ENCODE measurements around the gene FTSJ1. TPM values are rescaled to one million over a fixed set of nuclear protein-coding genes. Genes with fewer than 3 reads are reported as not detected.

FTSJ1 gene
- polyA plus RNA-seq, 3 donors, result 36.6 to 44.3 (median 40.4) TPM

GRCh38 chrX:48532161-48532560 lies 56.2 kb downstream of the FTSJ1 start:
- no peak overlapping the region for H3K9ac ChIP-seq (ENCODE audit: insufficient read depth, low read length, poor library complexity, severe bottlenecking)
- no peaks in the 10 kb centered on the region for H4K20me1 ChIP-seq (ENCODE audit: insufficient read depth, low read length)
- H3K27me3 ChIP-seq (ENCODE audit: control insufficient read depth in 2 of 2, insufficient read depth in 2 of 2, low read length in 2 of 2), result no peaks in the 10 kb centered on the region
- peaks cover 0 to 2% (median 1%) of the 10 kb centered on the region in 3 donors for H3K27me3 Mint-ChIP-seq (ENCODE audit: low read depth in 3 of 3)
- H3K9me3 ChIP-seq (replicated peaks in 1 of 2; ENCODE audit: control insufficient read depth in 1 of 2, insufficient read depth in 1 of 2, low read length in 2 of 2), result no peaks in the 10 kb centered on the region
- peaks cover 7 to 18% of the 10 kb centered on the region in 2 donors for H3K36me3 ChIP-seq (replicated peaks in 1 of 2; ENCODE audit: control insufficient read depth in 1 of 2, insufficient read depth in 2 of 2, low read length in 2 of 2)
- H3K4me3 ChIP-seq (replicated peaks in 1 of 3; ENCODE audit: low read depth in 2 of 3, low read length in 3 of 3), result no peak overlapping the region
- no peak overlapping the region for H3K4me2 ChIP-seq (replicated peaks; ENCODE audit: extremely low read depth, low read length, poor library complexity, severe bottlenecking)
- intact Hi-C loops (cut with micrococcal nuclease), result no loop called here
- no peak overlapping the region for H2AFZ ChIP-seq (ENCODE audit: insufficient read depth, low read depth, low read length, poor library complexity, severe bottlenecking)
- peaks cover 0 to 7% (median 0%) of the 10 kb centered on the region in 7 donors for H3K9me3 Mint-ChIP-seq
- DNase-seq, result peak in 2 of 3 donors; percentile 10 to 13
- peaks cover 5 to 11% of the 10 kb centered on the region in 2 donors for H3K4me1 ChIP-seq (ENCODE audit: control insufficient read depth in 1 of 2, insufficient read depth in 2 of 2, low read length in 2 of 2)
- H3K4me3 Mint-ChIP-seq, result no peak overlapping the region
- peak overlapping the region in 1 of 2 donors; percentile 65 for H3K27ac ChIP-seq (ENCODE audit: low read depth in 1 of 2, low read length in 2 of 2)
- peak overlapping the region; percentile 36 to 91 (median 46) for H3K27ac Mint-ChIP-seq
- peaks cover 19% of the 10 kb centered on the region for H3K4me1 Mint-ChIP-seq
- H3K79me2 ChIP-seq (ENCODE audit: insufficient read depth, low read length), result no peaks in the 10 kb centered on the region
- no CpG with 5 or more reads among the region's 1 CpG for WGBS (ENCODE audit: insufficient coverage)
- H3K36me3 Mint-ChIP-seq, result peaks cover 10 to 16% of the 10 kb centered on the region in 2 donors
- TF ChIP-seq CTCF (IDR thresholded peaks at IDR 0.05), result no peak

DNA sequence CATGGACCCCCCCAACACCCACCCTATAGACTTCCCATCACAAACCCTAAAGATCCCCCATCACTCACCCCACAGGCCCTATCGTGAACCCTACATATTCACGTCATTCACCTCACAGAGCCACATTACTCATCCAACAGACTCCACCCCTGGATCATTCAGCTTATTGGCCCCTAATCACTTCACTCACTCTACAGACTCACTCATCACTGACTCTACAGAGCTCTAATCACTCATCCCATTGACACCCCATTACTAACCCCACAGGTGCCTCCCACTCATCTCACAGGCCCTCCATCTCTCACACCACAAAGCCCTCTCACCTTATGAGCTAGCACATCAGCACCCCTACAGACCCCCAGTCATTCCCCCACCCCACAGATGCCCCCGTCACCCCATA lies 57.2 kb downstream of the FTSJ1 start:
- Histone ChIP-seq H3K9me3 (replicated peaks in 1 of 2; ENCODE audit: control insufficient read depth in 1 of 2, insufficient read depth in 1 of 2, low read length in 2 of 2) (no peaks in the 10 kb centered on the region), H3K9ac (ENCODE audit: insufficient read depth, low read length, poor library complexity, severe bottlenecking) (no peak overlapping the region), H2AFZ (ENCODE audit: insufficient read depth, low read depth, low read length, poor library complexity, severe bottlenecking) (no peak overlapping the region), H3K4me3 (replicated peaks in 1 of 3; ENCODE audit: low read depth in 2 of 3, low read length in 3 of 3) (no peak overlapping the region), H3K79me2 (ENCODE audit: insufficient read depth, low read length) (no peaks in the 10 kb centered on the region), H3K36me3 (replicated peaks in 1 of 2; ENCODE audit: control insufficient read depth in 1 of 2, insufficient read depth in 2 of 2, low read length in 2 of 2) (peaks cover 2 to 8% of the 10 kb centered on the region in 2 donors), H4K20me1 (ENCODE audit: insufficient read depth, low read length) (no peaks in the 10 kb centered on the region), H3K4me1 (ENCODE audit: control insufficient read depth in 1 of 2, insufficient read depth in 2 of 2, low read length in 2 of 2) (peaks cover 9 to 20% of the 10 kb centered on the region in 2 donors), H3K27ac (ENCODE audit: low read depth in 1 of 2, low read length in 2 of 2) (no peak overlapping the region), H3K27me3 (ENCODE audit: control insufficient read depth in 2 of 2, insufficient read depth in 2 of 2, low read length in 2 of 2) (no peaks in the 10 kb centered on the region), H3K4me2 (replicated peaks; ENCODE audit: extremely low read depth, low read length, poor library complexity, severe bottlenecking) (no peak overlapping the region)
- no peak overlapping the region for H3K27ac Mint-ChIP-seq
- H3K27me3 Mint-ChIP-seq (ENCODE audit: low read depth in 3 of 3), result peaks cover 0 to 1% (median 0%) of the 10 kb centered on the region in 3 donors
- H3K4me3 Mint-ChIP-seq, result no peak overlapping the region
- H3K4me1 Mint-ChIP-seq, result peaks cover 24% of the 10 kb centered on the region
- intact Hi-C loops (cut with micrococcal nuclease), result no loop called here
- 88% methylated on average over 2 of the region's 3 CpGs for WGBS (ENCODE audit: insufficient coverage)
- TF ChIP-seq CTCF (IDR thresholded peaks at IDR 0.05), result no peak
- peaks cover 7% of the 10 kb centered on the region in 2 donors for H3K36me3 Mint-ChIP-seq
- no peak for DNase-seq
- H3K9me3 Mint-ChIP-seq, result peaks cover 0 to 7% (median 0%) of the 10 kb centered on the region in 7 donors

Other genes starting within 250 kb of the FTSJ1 start
- not detected for gene SSX1, start 220.8 kb upstream of the FTSJ1 start, polyA plus RNA-seq
- gene SSX3, start 119.5 kb upstream of the FTSJ1 start, polyA plus RNA-seq, result not detected
- not detected for gene SSX4, start 92.7 kb upstream of the FTSJ1 start, polyA plus RNA-seq
- not detected for gene SSX4B, start 64.2 kb upstream of the FTSJ1 start, polyA plus RNA-seq
- under 1 TPM; 0.60 to 0.94 (median 0.69) TPM for gene SLC38A5, start 5.9 kb upstream of the FTSJ1 start, polyA plus RNA-seq
- gene PORCN, start 32.8 kb downstream of the FTSJ1 start, polyA plus RNA-seq, result 10 to 100 TPM in 1 of 3 donors, 1 to 10 TPM in 2; 7.5 to 10.5 (median 7.8) TPM
- gene EBP, start 45.6 kb downstream of the FTSJ1 start, polyA plus RNA-seq, result 10 to 100 TPM; 47.2 to 59.5 (median 47.4) TPM
- 10 to 100 TPM in 1 of 3 donors, 1 to 10 TPM in 2; 5.7 to 16.9 (median 6.6) TPM for gene TBC1D25, start 63.5 kb downstream of the FTSJ1 start, polyA plus RNA-seq
- gene RBM3, start 98.3 kb downstream of the FTSJ1 start, polyA plus RNA-seq, result 100 to 1,000 TPM; 187 to 302 (median 203) TPM
- 100 to 1,000 TPM in 1 of 3 donors, 10 to 100 TPM in 2; 68.6 to 171 (median 93.3) TPM for gene WDR13, start 121.3 kb downstream of the FTSJ1 start, polyA plus RNA-seq
- 100 to 1,000 TPM in 1 of 3 donors, 10 to 100 TPM in 2; 22.8 to 159 (median 38.0) TPM for gene WAS, start 207.6 kb downstream of the FTSJ1 start, polyA plus RNA-seq
- gene SUV39H1, start 220.5 kb downstream of the FTSJ1 start, polyA plus RNA-seq, result 1 to 10 TPM; 2.8 to 3.4 (median 2.9) TPM

Data from CD14-positive monocyte (primary cell).